SIG-M5 treated with dmso at 0.1 percent for 504 hours (cell line): ENCODE measurements around the gene RAD51.
"Not testable (repeated sequence)": the region's sequence is repeated elsewhere in the genome, so short reads cannot be mapped to it uniquely, and the experiment has no call there.

ENCODE experiments used
- DNase-seq: peaks from one replicate; lab custom pipeline; 2025; ENCODE audit not compliant: unreplicated experiment; lab: John Stamatoyannopoulos, UW

RAD51 gene

GRCh38 chr15:40694688-40695468 lies at the start of gene RAD51:
TSS of gene RAD51 (plus strand) at chr15:40695174. CDS start at chr15:40698759, 3,585 bp downstream.
- DNase-seq = peak; percentile 97

- DNase-seq = no peak
These were observed 47.5 kb upstream of the RAD51 start for GRCh38 chr15:40647523-40647922.

GRCh38 chr15:40650479-40650878 lies 44.5 kb upstream of the RAD51 start:
- no peak for DNase-seq

GRCh38 chr15:40660686-40661085 lies 34.3 kb upstream of the RAD51 start:
- no peak for DNase-seq

- DNase-seq = no peak
These were observed 30.1 kb upstream of the RAD51 start for GRCh38 chr15:40664909-40665308.

GRCh38 chr15:40676290-40676689 lies 18.7 kb upstream of the RAD51 start:
- not testable (repeated sequence) for DNase-seq

GRCh38 chr15:40676906-40677305 lies 18.1 kb upstream of the RAD51 start:
- DNase-seq = not testable (repeated sequence)

- no peak for DNase-seq
These were observed 14.8 kb upstream of the RAD51 start for GRCh38 chr15:40680151-40680550.

- peak; percentile 38 for DNase-seq
These were observed 14.0 kb upstream of the RAD51 start for GRCh38 chr15:40680959-40681358.

GRCh38 chr15:40684381-40684780 lies 10.6 kb upstream of the RAD51 start:
- no peak for DNase-seq

- no peak for DNase-seq
These were observed 9.6 kb upstream of the RAD51 start for GRCh38 chr15:40685376-40685775.

- DNase-seq = no peak
These were observed 5.8 kb upstream of the RAD51 start for GRCh38 chr15:40688932-40689799.

GRCh38 chr15:40691737-40692136 lies 3.2 kb upstream of the RAD51 start:
- DNase-seq = no peak

- no peak for DNase-seq
These were observed 878 bp upstream of the RAD51 start for GRCh38 chr15:40693904-40694687.

GRCh38 chr15:40695469-40695890 lies 506 bp downstream of the RAD51 start:
- DNase-seq = no peak

GRCh38 chr15:40696228-40696627 lies 1.3 kb downstream of the RAD51 start:
- DNase-seq = no peak

GRCh38 chr15:40697916-40698315 lies 2.9 kb downstream of the RAD51 start:
- DNase-seq = no peak

GRCh38 chr15:40702077-40702476 lies 7.1 kb downstream of the RAD51 start:
- peak; percentile 10 for DNase-seq

GRCh38 chr15:40706121-40706520 lies 11.1 kb downstream of the RAD51 start:
- peak; percentile 8 for DNase-seq

- no peak for DNase-seq
These were observed 19.2 kb downstream of the RAD51 start for GRCh38 chr15:40714144-40714543.

GRCh38 chr15:40716165-40716564 lies 21.2 kb downstream of the RAD51 start:
- no peak for DNase-seq
